Keratinocyte (primary cell): ENCODE data around the gene RCAN2. TPM values are rescaled to one million over a fixed set of nuclear protein-coding genes. Genes with fewer than 3 reads are reported as not detected.

Source experiments
- DNase-seq: peaks from one replicate; pipeline ENCODE4 v3.0.0-alpha.2; 2011; ENCODE audit warnings: low read depth, missing footprints, low spot score
- FAIRE-seq: peaks from 2 replicates; lab custom pipeline; 2011; peaks lifted over from hg19 to GRCh38; lab: Jason Lieb, UNC
- H2AFZ ChIP-seq: 2 replicates; pipeline ENCODE4 v1.6.0; 2012; ENCODE audit warnings: low read length, control low read depth, inconsistent platforms; ENCODE audit not compliant: control insufficient read depth
- H3K27ac ChIP-seq: 2 replicates; pipeline ENCODE4 v1.5.1; 2011; ENCODE audit warnings: low read length; ENCODE audit not compliant: control insufficient read depth, insufficient read depth
- H3K27me3 ChIP-seq: 3 replicates; pipeline ENCODE4 v1.6.0; 2011; ENCODE audit warnings: low read length; ENCODE audit not compliant: control insufficient read depth, insufficient read depth; ENCODE audit errors: extremely low read depth
- H3K36me3 ChIP-seq, 2 experiments: 2 replicates in 1 of 2; 3 replicates in 1 of 2; pipeline ENCODE4 v1.5.1; 2011; ENCODE audit warnings: low read length in 2 of 2, mild to moderate bottlenecking in 1 of 2; ENCODE audit not compliant: control insufficient read depth in 2 of 2, insufficient read depth in 2 of 2; ENCODE audit errors: extremely low read depth in 1 of 2
- H3K4me1 ChIP-seq: 3 replicates; pipeline ENCODE4 v1.5.1; 2011; ENCODE audit warnings: low read length; ENCODE audit not compliant: control insufficient read depth, insufficient read depth; ENCODE audit errors: extremely low read depth
- H3K4me2 ChIP-seq: 3 replicates; pipeline ENCODE4 v1.6.0; 2011; ENCODE audit warnings: low read depth, low read length; ENCODE audit not compliant: control insufficient read depth, insufficient read depth; ENCODE audit errors: extremely low read depth
- H3K4me3 ChIP-seq, 3 experiments: fragments of 200-600 bp in 1 of 3; sonication (generic) in 1 of 3; 2 replicates in 2 of 3; 3 replicates in 1 of 3; pipeline ENCODE4 v1.5.1; 2011 to 2016; ENCODE audit warnings: low read length in 3 of 3, mild to moderate bottlenecking in 3 of 3, control low read depth in 2 of 3, inconsistent platforms in 1 of 3, low read depth in 1 of 3, mixed read lengths in 1 of 3, mixed run types in 1 of 3, moderate library complexity in 1 of 3; ENCODE audit not compliant: control insufficient read depth in 2 of 3, insufficient read depth in 2 of 3; ENCODE audit errors: extremely low read depth in 1 of 3
- H3K79me2 ChIP-seq: 2 replicates; pipeline ENCODE4 v1.6.0; 2012; ENCODE audit warnings: low read length; ENCODE audit not compliant: control insufficient read depth, insufficient read depth
- H3K9ac ChIP-seq: 3 replicates; pipeline ENCODE4 v1.6.0; 2011; ENCODE audit warnings: low read length; ENCODE audit not compliant: control insufficient read depth, insufficient read depth; ENCODE audit errors: extremely low read depth
- H3K9me1 ChIP-seq: 3 replicates; pipeline ENCODE4 v1.6.0; 2011; ENCODE audit warnings: low read length; ENCODE audit not compliant: control insufficient read depth, insufficient read depth; ENCODE audit errors: extremely low read depth
- H3K9me3 ChIP-seq: 2 replicates; pipeline ENCODE4 v1.5.1; 2012; ENCODE audit warnings: low read depth, low read length; ENCODE audit not compliant: control insufficient read depth
- H4K20me1 ChIP-seq: 3 replicates; pipeline ENCODE4 v1.6.0; 2011; ENCODE audit warnings: low read length; ENCODE audit not compliant: control insufficient read depth, insufficient read depth; ENCODE audit errors: extremely low read depth
- EZH2 ChIP-seq: IDR thresholded peaks from one replicate; pipeline ENCODE4 v1.6.1; 2012; ENCODE audit warnings: inconsistent platforms, mild to moderate bottlenecking, low read length, moderate library complexity
- dilution Hi-C: fragments of 300-500 bp; cut with MboI; formaldehyde crosslinking; loops from one replicate; pipeline ENCODE4 v1.7.0; 2020; ENCODE audit warnings: low sequenced_read_pairs; ENCODE audit not compliant: extremely low pct_ligation_motif_present
- polyA plus RNA-seq, 5 experiments: library from polyadenylated mRNA; depleted of rRNA in 3 of 5; stranded (reverse) in 3 of 5; stranded (forward) in 1 of 5; unstranded in 1 of 5; fragments of >200 nt; gene quantifications; 1 replicate in 1 of 5; 2 replicates in 3 of 5; 3 replicates in 1 of 5; pipeline versions ENCODE4 v1.2.1 to v1.2.3, GENCODE V29; 2011 to 2012; ENCODE audit warnings: missing spikeins in 2 of 5, low read depth in 1 of 5, low replicate concordance in 1 of 5
- TF ChIP-seq, protein P1 (sequence below), 3 experiments: IDR thresholded peaks in 1 of 3; conservative IDR thresholded peaks in 1 of 3; optimal IDR thresholded peaks in 1 of 3; 2 replicates in 2 of 3; 3 replicates in 1 of 3; pipeline versions ENCODE3 to v1.5.1; 2011; ENCODE audit warnings: low read length in 3 of 3, mild to moderate bottlenecking in 3 of 3, moderate library complexity in 2 of 3, control low read depth in 1 of 3, inconsistent platforms in 1 of 3; ENCODE audit not compliant: insufficient read depth in 2 of 3; ENCODE audit errors: extremely low read depth in 1 of 3

RCAN2 gene
- polyA plus RNA-seq, 1 donor (not counting 4 experiments of a cell fraction or from before 2014, with no cell fraction given): not detected

DNA sequence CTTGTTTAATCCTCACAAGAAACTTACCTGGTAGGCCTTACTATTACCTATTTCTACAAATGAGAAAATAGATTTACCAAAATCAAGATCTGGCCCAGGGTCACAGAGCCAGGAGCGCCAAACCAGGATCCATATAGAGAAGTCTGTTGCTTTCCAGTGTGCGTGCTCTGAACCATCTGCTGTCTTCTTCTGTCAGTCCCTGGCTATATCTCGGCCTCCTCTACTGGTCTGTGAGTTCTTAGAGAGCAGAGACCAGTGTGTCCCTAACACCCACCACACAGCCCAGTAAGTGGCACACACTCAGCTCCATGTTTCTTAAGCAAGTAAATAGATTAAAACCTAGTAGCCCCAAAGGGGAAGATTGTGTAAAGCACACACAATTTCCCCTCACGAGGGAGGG lies 301.5 kb downstream of the RCAN2 start:
- Histone ChIP-seq H3K4me1 (no peaks in the 10 kb centered on the region), H3K27ac (no peak overlapping the region), H3K4me2 (no peak overlapping the region), H4K20me1 (no peaks in the 10 kb centered on the region), H3K4me3 (no peak overlapping the region), H3K9ac (no peak overlapping the region), H3K36me3 (no peaks in the 10 kb centered on the region), H3K9me1 (no peaks in the 10 kb centered on the region), H2AFZ (no peak overlapping the region), H3K27me3 (no peaks in the 10 kb centered on the region), H3K9me3 (no peaks in the 10 kb centered on the region), H3K79me2 (no peaks in the 10 kb centered on the region)
- TF ChIP-seq EZH2: no peak
- TF ChIP-seq, protein P1, sequence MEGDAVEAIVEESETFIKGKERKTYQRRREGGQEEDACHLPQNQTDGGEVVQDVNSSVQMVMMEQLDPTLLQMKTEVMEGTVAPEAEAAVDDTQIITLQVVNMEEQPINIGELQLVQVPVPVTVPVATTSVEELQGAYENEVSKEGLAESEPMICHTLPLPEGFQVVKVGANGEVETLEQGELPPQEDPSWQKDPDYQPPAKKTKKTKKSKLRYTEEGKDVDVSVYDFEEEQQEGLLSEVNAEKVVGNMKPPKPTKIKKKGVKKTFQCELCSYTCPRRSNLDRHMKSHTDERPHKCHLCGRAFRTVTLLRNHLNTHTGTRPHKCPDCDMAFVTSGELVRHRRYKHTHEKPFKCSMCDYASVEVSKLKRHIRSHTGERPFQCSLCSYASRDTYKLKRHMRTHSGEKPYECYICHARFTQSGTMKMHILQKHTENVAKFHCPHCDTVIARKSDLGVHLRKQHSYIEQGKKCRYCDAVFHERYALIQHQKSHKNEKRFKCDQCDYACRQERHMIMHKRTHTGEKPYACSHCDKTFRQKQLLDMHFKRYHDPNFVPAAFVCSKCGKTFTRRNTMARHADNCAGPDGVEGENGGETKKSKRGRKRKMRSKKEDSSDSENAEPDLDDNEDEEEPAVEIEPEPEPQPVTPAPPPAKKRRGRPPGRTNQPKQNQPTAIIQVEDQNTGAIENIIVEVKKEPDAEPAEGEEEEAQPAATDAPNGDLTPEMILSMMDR (optimal IDR thresholded peaks at IDR 0.05 in 1 of 3, IDR thresholded peaks at IDR 0.05 in 1 of 3, conservative IDR thresholded peaks at IDR 0.05 in 1 of 3; ENCODE audit: extremely low read depth in 1 of 3, insufficient read depth in 2 of 3, low read length in 3 of 3): no peak
- FAIRE-seq (no peak), DNase-seq (no peak)
- dilution Hi-C loops: no loop called here

DNA sequence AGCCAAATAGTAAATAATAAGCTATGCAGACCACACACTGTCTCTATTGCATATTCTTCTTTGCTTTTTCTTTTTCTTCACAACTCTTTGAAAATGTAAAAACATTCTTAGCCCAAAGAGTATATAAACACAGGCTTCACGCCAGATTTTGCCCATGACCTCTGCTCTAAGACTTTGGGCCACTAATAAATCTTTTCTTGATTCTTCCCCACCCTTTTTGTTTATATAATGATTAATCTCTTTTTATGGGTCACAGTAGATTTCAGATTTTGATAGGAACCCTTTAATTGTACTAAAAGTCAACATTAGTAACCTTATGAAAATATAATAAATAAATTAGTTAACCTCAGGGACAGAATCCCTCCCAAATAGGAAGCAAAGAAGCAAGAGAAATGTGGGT lies 304.7 kb downstream of the RCAN2 start:
- Histone ChIP-seq H3K27me3 (peaks cover 3% of the 10 kb centered on the region), H3K4me3 (no peak overlapping the region), H2AFZ (no peak overlapping the region), H3K36me3 (no peaks in the 10 kb centered on the region), H3K9me3 (no peaks in the 10 kb centered on the region), H3K4me2 (no peak overlapping the region), H3K9ac (no peak overlapping the region), H4K20me1 (no peaks in the 10 kb centered on the region), H3K4me1 (no peaks in the 10 kb centered on the region), H3K79me2 (no peaks in the 10 kb centered on the region), H3K27ac (no peak overlapping the region), H3K9me1 (no peaks in the 10 kb centered on the region)
- no peak for FAIRE-seq
- TF ChIP-seq, protein P1 (optimal IDR thresholded peaks at IDR 0.05 in 1 of 3, IDR thresholded peaks at IDR 0.05 in 1 of 3, conservative IDR thresholded peaks at IDR 0.05 in 1 of 3; ENCODE audit: extremely low read depth in 1 of 3, insufficient read depth in 2 of 3, low read length in 3 of 3): no peak
- no peak for TF ChIP-seq EZH2
- dilution Hi-C loops: no loop called here
- DNase-seq: no peak
